H9 (cell line): ENCODE data around the gene RUNX1. TPM values are rescaled to one million over a fixed set of nuclear protein-coding genes. Genes with fewer than 3 reads are reported as not detected.

Experiments
- DNase-seq: peaks from one replicate; pipeline ENCODE4 v3.0.0-alpha.2; 2017
- H2AFZ ChIP-seq: one replicate; pipeline ENCODE4 v1.6.1; 2013; ENCODE audit warnings: mild to moderate bottlenecking, low read length, control low read depth, moderate library complexity
- H2AK5ac ChIP-seq: 2 replicates; pipeline ENCODE4 v1.6.1; 2013; ENCODE audit warnings: low read length, control low read depth, mixed read lengths; ENCODE audit not compliant: insufficient read length
- H2BK120ac ChIP-seq: one replicate; pipeline ENCODE4 v1.6.1; 2013; ENCODE audit warnings: low read depth, mild to moderate bottlenecking, low read length, control low read depth, inconsistent platforms; ENCODE audit not compliant: poor library complexity, severe bottlenecking
- H2BK12ac ChIP-seq: 2 replicates; pipeline ENCODE4 v1.6.1; 2013; ENCODE audit warnings: low read length, control low read depth, mixed read lengths, low read depth; ENCODE audit not compliant: insufficient read length
- H2BK15ac ChIP-seq: 2 replicates; pipeline ENCODE4 v1.6.1; 2013; ENCODE audit warnings: low read depth, low read length, control low read depth
- H2BK20ac ChIP-seq: one replicate; pipeline ENCODE4 v1.6.1; 2013; ENCODE audit warnings: low read depth, mild to moderate bottlenecking, low read length, control low read depth, inconsistent platforms; ENCODE audit not compliant: poor library complexity, severe bottlenecking
- H2BK5ac ChIP-seq: 2 replicates; pipeline ENCODE4 v1.6.1; 2013; ENCODE audit warnings: low read length, control low read depth, mixed read lengths; ENCODE audit not compliant: insufficient read length
- H3K14ac ChIP-seq: 2 replicates; pipeline ENCODE4 v1.6.1; 2013; ENCODE audit warnings: low read length, control low read depth; ENCODE audit not compliant: insufficient read depth
- H3K18ac ChIP-seq: 2 replicates; pipeline ENCODE4 v1.6.1; 2013; ENCODE audit warnings: low read depth, mild to moderate bottlenecking, mixed read lengths, low read length, control low read depth; ENCODE audit not compliant: insufficient read length
- H3K23ac ChIP-seq: 2 replicates; pipeline ENCODE4 v1.6.1; 2013; ENCODE audit warnings: low read length, control low read depth, mixed read lengths, low read depth; ENCODE audit not compliant: insufficient read length
- H3K23me2 ChIP-seq: 2 replicates; pipeline ENCODE4 v1.6.1; 2013; ENCODE audit warnings: low read depth, mild to moderate bottlenecking, mixed read lengths, low read length, control low read depth; ENCODE audit not compliant: insufficient read length, poor library complexity, severe bottlenecking
- H3K27ac ChIP-seq: 2 replicates; pipeline ENCODE4 v1.5.1; 2013; ENCODE audit warnings: low read length, control low read depth, mixed read lengths, low read depth; ENCODE audit not compliant: insufficient read length
- H3K27me3 ChIP-seq: 2 replicates; pipeline ENCODE4 v1.6.1; 2013; ENCODE audit warnings: low read length, control low read depth, inconsistent platforms; ENCODE audit not compliant: insufficient read depth
- H3K4ac ChIP-seq: 2 replicates; pipeline ENCODE4 v1.6.1; 2013; ENCODE audit warnings: low read depth, mild to moderate bottlenecking, control low read depth, inconsistent platforms, low read length, moderate library complexity
- H3K4me1 ChIP-seq: 2 replicates; pipeline ENCODE4 v1.6.1; 2013; ENCODE audit warnings: low read length, control low read depth, inconsistent platforms; ENCODE audit not compliant: insufficient read depth
- H3K4me2 ChIP-seq: 2 replicates; pipeline ENCODE4 v1.6.1; 2013; ENCODE audit warnings: low read length, control low read depth, mixed read lengths; ENCODE audit not compliant: insufficient read length, insufficient read depth
- H3K56ac ChIP-seq: 2 replicates; pipeline ENCODE4 v1.6.1; 2013; ENCODE audit warnings: low read depth, mild to moderate bottlenecking, mixed read lengths, low read length, control low read depth; ENCODE audit not compliant: insufficient read length
- H3K79me1 ChIP-seq: 2 replicates; pipeline ENCODE4 v1.6.1; 2013; ENCODE audit warnings: low read depth, mild to moderate bottlenecking, moderate library complexity, low read length, control low read depth, inconsistent platforms; ENCODE audit not compliant: insufficient read depth, poor library complexity, severe bottlenecking
- H3K79me2 ChIP-seq: 2 replicates; pipeline ENCODE4 v1.6.1; 2013; ENCODE audit warnings: low read length, control low read depth, inconsistent platforms; ENCODE audit not compliant: insufficient read depth
- H3K9ac ChIP-seq: 2 replicates; pipeline ENCODE4 v1.6.1; 2013; ENCODE audit warnings: low read length, control low read depth, mixed read lengths; ENCODE audit not compliant: insufficient read length; ENCODE audit errors: extremely low read depth
- H3K9me3 ChIP-seq: one replicate; pipeline ENCODE4 v1.6.1; 2013; ENCODE audit warnings: low read depth, low read length, inconsistent platforms; ENCODE audit not compliant: control insufficient read depth
- H3T11ph ChIP-seq: one replicate; pipeline ENCODE4 v1.6.1; 2013; ENCODE audit warnings: mild to moderate bottlenecking, low read length, control low read depth, inconsistent platforms
- H4K20me1 ChIP-seq: one replicate; pipeline ENCODE4 v1.6.1; 2013; ENCODE audit not compliant: control insufficient read depth, insufficient read length, insufficient read depth
- H4K5ac ChIP-seq: 2 replicates; pipeline ENCODE4 v1.6.1; 2013; ENCODE audit warnings: low read depth, mild to moderate bottlenecking, mixed read lengths, low read length, control low read depth; ENCODE audit not compliant: insufficient read length
- H4K8ac ChIP-seq: replicated peaks from 2 replicates; pipeline ENCODE4 v1.6.1; 2013; ENCODE audit warnings: low read length, control low read depth, mixed read lengths, low read depth; ENCODE audit not compliant: insufficient read length
- H4K91ac ChIP-seq: 2 replicates; pipeline ENCODE4 v1.6.1; 2013; ENCODE audit warnings: low read depth, mild to moderate bottlenecking, moderate library complexity, mixed read lengths, low read length, control low read depth; ENCODE audit not compliant: insufficient read length
- H3K27ac Mint-ChIP-seq, 3 experiments: 2 replicates in 2 of 3; 3 replicates in 1 of 3; pipeline ENCODE4 v1.8.0; 2020 to 2021; ENCODE audit warnings: mixed read lengths in 3 of 3, mild to moderate bottlenecking in 1 of 3, moderate library complexity in 1 of 3
- H3K27me3 Mint-ChIP-seq: 2 replicates; pipeline ENCODE4 v1.8.0; 2021; ENCODE audit warnings: low read depth, mild to moderate bottlenecking, moderate library complexity, mixed read lengths
- H3K36me3 Mint-ChIP-seq, 3 experiments: 2 replicates in 2 of 3; 3 replicates in 1 of 3; pipeline ENCODE4 v1.8.0; 2020 to 2021; ENCODE audit warnings: low read depth in 3 of 3, mixed read lengths in 3 of 3; ENCODE audit not compliant: insufficient read depth in 1 of 3
- H3K4me1 Mint-ChIP-seq, 2 experiments: 2 replicates each; pipeline ENCODE4 v1.8.0; 2020; ENCODE audit warnings: mixed read lengths in 2 of 2
- H3K4me3 Mint-ChIP-seq, 2 experiments: 2 replicates in 1 of 2; 3 replicates in 1 of 2; pipeline ENCODE4 v1.8.0; 2020 to 2021; ENCODE audit warnings: mild to moderate bottlenecking in 2 of 2, mixed read lengths in 2 of 2, moderate library complexity in 1 of 2
- H3K9me3 Mint-ChIP-seq, 2 experiments: 2 replicates in 1 of 2; 3 replicates in 1 of 2; pipeline ENCODE4 v1.8.0; 2020; ENCODE audit warnings: mild to moderate bottlenecking in 2 of 2, mixed read lengths in 2 of 2, moderate library complexity in 1 of 2
- WGBS: extraction: QIAGEN DNeasy Blood & Tissue Kit; methylation state at CpG from one replicate; pipeline ENCODE4 v1.1.7; 2013; ENCODE audit warnings: missing lambda C conversion rate, low lambda C conversion rate, mixed read lengths; ENCODE audit not compliant: insufficient read length; ENCODE audit errors: extremely low coverage; 5-methylcytosine and 5-hydroxymethylcytosine counted together
- total RNA-seq: library from RNA; stranded (reverse); gene quantifications from 2 replicates; pipeline ENCODE4 v1.2.1, GENCODE V29; 2021
- TF ChIP-seq, protein P1 (sequence below): fragments of 200-600 bp; sonication (generic); conservative IDR thresholded peaks from 3 replicates; pipeline ENCODE4 v1.8.0; 2021; ENCODE audit warnings: antibody characterized with exemption, mild to moderate bottlenecking

RUNX1 gene
- total RNA-seq, 1 experiment from 2014 or later, result 0.72 TPM

DNA sequence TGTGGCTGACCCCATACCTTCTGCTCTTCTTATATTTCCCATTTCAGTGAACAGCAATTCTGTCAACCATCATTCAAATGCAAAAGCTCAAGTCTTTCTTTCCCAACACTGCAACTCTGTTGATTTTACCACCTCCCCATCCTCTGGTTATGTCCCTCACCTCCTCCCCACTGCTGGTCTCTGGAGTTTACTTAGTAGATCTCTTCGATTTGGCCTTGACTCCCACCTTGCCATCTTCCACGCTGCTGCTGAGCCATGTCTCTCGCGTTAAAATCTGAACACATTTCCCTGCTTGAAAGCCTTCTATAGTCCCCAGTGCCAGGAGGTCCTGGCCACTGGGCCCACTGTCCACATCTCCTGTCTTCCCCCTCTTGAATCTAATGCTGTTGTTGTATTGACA, 125.5 kb downstream of the RUNX1 start:
- H2BK20ac ChIP-seq, result no peak overlapping the region
- H2AK5ac ChIP-seq, result no peak overlapping the region
- TF ChIP-seq, protein P1, sequence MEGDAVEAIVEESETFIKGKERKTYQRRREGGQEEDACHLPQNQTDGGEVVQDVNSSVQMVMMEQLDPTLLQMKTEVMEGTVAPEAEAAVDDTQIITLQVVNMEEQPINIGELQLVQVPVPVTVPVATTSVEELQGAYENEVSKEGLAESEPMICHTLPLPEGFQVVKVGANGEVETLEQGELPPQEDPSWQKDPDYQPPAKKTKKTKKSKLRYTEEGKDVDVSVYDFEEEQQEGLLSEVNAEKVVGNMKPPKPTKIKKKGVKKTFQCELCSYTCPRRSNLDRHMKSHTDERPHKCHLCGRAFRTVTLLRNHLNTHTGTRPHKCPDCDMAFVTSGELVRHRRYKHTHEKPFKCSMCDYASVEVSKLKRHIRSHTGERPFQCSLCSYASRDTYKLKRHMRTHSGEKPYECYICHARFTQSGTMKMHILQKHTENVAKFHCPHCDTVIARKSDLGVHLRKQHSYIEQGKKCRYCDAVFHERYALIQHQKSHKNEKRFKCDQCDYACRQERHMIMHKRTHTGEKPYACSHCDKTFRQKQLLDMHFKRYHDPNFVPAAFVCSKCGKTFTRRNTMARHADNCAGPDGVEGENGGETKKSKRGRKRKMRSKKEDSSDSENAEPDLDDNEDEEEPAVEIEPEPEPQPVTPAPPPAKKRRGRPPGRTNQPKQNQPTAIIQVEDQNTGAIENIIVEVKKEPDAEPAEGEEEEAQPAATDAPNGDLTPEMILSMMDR, result no peak
- no peak overlapping the region for H2BK15ac ChIP-seq
- no peak overlapping the region for H2BK5ac ChIP-seq
- no peak overlapping the region for H3K4me3 Mint-ChIP-seq
- DNase-seq, result no peak
- no peaks in the 10 kb centered on the region for H3K27me3 ChIP-seq
- H3K18ac ChIP-seq, result no peak overlapping the region
- no peak overlapping the region for H3K27ac ChIP-seq
- no peak overlapping the region for H3K4ac ChIP-seq
- no peak overlapping the region for H3K9ac ChIP-seq
- H3K79me1 ChIP-seq, result no peaks in the 10 kb centered on the region
- H3K23ac ChIP-seq, result no peak overlapping the region
- no peaks in the 10 kb centered on the region for H3K23me2 ChIP-seq
- H3K9me3 Mint-ChIP-seq, result no peaks in the 10 kb centered on the region
- H3K4me1 ChIP-seq, result no peaks in the 10 kb centered on the region; the same call in 1 of the 2 replicates
- no peak overlapping the region for H3T11ph ChIP-seq
- peaks cover 2% of the 10 kb centered on the region for H3K27me3 Mint-ChIP-seq
- no CpG with 5 or more reads among the region's 4 CpGs for WGBS
- H3K56ac ChIP-seq, result no peak overlapping the region
- H3K36me3 Mint-ChIP-seq, result no peaks in the 10 kb centered on the region
- no peak overlapping the region for H4K8ac ChIP-seq
- no peak overlapping the region for H2AFZ ChIP-seq
- no peak overlapping the region for H3K14ac ChIP-seq
- H4K91ac ChIP-seq, result no peak overlapping the region
- no peak overlapping the region for H3K27ac Mint-ChIP-seq
- no peak overlapping the region for H4K5ac ChIP-seq
- H2BK120ac ChIP-seq, result no peak overlapping the region
- H3K79me2 ChIP-seq, result no peaks in the 10 kb centered on the region
- no peak overlapping the region for H2BK12ac ChIP-seq
- H3K4me1 Mint-ChIP-seq, result no peaks in the 10 kb centered on the region
- no peaks in the 10 kb centered on the region for H4K20me1 ChIP-seq
- H3K4me2 ChIP-seq, result no peak overlapping the region
- no peaks in the 10 kb centered on the region for H3K9me3 ChIP-seq
